Stimulated activated effector memory CD8-positive, alpha-beta T cell treated with anti-CD3 and anti-CD28 coated beads, Interleukin-12 subunit alpha, Interleukin-12 subunit beta, amount 100 ng/mL, for 72 hours (primary cell): ENCODE data around the gene DNAH9.

Source experiments
- ATAC-seq: fragments of 150-1000 bp; cut with Tn5 transposase; 2 replicates; pipeline ENCODE4 v1.10.0; 2021
- DNase-seq, 2 donors: peaks; one replicate each; pipeline ENCODE4 v3.0.0; 2021 to 2022; ENCODE audit warnings: low spot score in 2 of 2
- H3K27ac Mint-ChIP-seq: one replicate; pipeline ENCODE4 v1.8.0; 2022; ENCODE audit warnings: mild to moderate bottlenecking, mixed read lengths
- H3K36me3 Mint-ChIP-seq: one replicate; pipeline ENCODE4 v1.8.0; 2022; ENCODE audit warnings: mild to moderate bottlenecking, mixed read lengths
- H3K4me1 Mint-ChIP-seq: one replicate; pipeline ENCODE4 v1.8.0; 2022; ENCODE audit warnings: mixed read lengths
- H3K4me3 Mint-ChIP-seq: one replicate; pipeline ENCODE4 v1.8.0; 2022; ENCODE audit warnings: mild to moderate bottlenecking, mixed read lengths
- H3K9me3 Mint-ChIP-seq: one replicate; pipeline ENCODE4 v1.8.0; 2022; ENCODE audit warnings: mixed read lengths

Gene DNAH9

DNA sequence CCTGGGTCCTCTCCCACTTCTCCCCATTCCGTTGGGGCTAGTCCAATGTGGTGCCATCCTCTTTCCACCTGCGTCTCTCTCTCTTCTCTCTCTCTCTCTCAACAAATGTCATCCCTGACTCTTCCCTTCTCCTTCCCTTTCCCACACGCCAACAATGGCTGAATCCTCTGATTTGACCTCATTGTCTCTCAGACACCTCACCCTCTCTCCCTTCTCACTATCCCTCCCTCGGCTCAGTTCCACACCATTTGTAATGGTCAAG lies 399.6 kb downstream of the DNAH9 start:
- Mint-ChIP-seq H3K4me1 (peaks cover 8% of the 10 kb centered on the region), H3K4me3 (peak overlapping the region; percentile 86), H3K27ac (peak overlapping the region; percentile 91), H3K36me3 (no peaks in the 10 kb centered on the region), H3K9me3 (peaks cover 4% of the 10 kb centered on the region)
- DNase-seq (no peak), ATAC-seq (no peak)

DNA sequence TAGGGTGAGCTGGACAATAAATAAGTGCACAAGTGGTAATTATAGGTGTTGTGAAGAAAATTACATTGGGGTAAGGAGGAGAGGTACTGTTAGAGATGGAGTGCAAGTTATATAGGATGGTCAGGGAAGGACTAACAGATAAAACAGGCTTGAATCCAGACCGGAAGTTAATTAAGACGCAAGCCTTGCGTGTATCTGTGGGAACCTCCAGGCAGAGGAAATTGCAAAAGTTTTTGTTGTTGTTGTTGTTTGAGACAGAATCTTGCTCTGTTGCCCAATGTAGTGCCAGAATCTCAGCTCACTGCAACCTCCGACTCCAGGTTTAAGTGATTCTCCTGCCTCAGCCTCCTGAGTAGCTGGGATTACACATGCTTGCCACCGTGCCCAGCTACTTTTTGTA lies 401.4 kb downstream of the DNAH9 start:
- Mint-ChIP-seq H3K27ac (no peak overlapping the region), H3K4me1 (peaks cover 8% of the 10 kb centered on the region), H3K36me3 (no peaks in the 10 kb centered on the region), H3K4me3 (no peak overlapping the region), H3K9me3 (peaks cover 4% of the 10 kb centered on the region)
- DNase-seq (no peak), ATAC-seq (no peak)

DNA sequence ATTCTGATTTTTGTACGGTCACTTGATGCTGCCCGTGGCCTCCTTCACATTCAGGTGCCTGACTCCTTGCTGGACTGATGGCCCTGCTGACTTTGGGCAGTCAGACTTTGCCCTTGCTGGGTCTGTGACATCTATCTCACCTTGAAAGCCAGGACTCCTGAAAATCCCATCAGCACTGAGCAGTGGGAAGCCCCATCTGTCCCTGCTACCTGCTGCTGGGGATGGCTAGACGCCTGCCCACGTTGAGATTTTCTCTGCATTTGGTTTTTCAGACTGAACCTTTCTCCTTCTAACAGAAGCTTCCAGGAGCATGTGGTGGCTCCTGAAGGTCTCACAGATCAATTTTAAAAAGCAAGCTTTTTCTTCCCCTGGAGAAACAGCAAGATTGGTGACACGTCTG lies 409.2 kb downstream of the DNAH9 start:
- H3K36me3 Mint-ChIP-seq = no peaks in the 10 kb centered on the region
- no peak overlapping the region for H3K27ac Mint-ChIP-seq
- DNase-seq = no peak
- H3K9me3 Mint-ChIP-seq = no peaks in the 10 kb centered on the region
- no peaks in the 10 kb centered on the region for H3K4me1 Mint-ChIP-seq
- no peak overlapping the region for H3K4me3 Mint-ChIP-seq
- ATAC-seq = no peak
